ENCODE data around the gene UBE2L5. TPM values are rescaled to one million over a fixed set of nuclear protein-coding genes. Genes with fewer than 3 reads are reported as not detected.
"Not testable (repeated sequence)": the region's sequence is repeated elsewhere in the genome, so short reads cannot be mapped to it uniquely, and the experiment has no call there.

Gene UBE2L5
- total RNA-seq, 1 experiment from 2014 or later, result not detected

GRCh38 chr13:30438286-30438685 is 16.0 kb downstream of the UBE2L5 start:
- DNase-seq (ENCODE audit: low spot score), result no peak

GRCh38 chr13:30440910-30441703 is 18.8 kb downstream of the UBE2L5 start:
- no peak for DNase-seq (ENCODE audit: low spot score)

GRCh38 chr13:30442926-30443325 is 20.6 kb downstream of the UBE2L5 start:
- no peak for DNase-seq (ENCODE audit: low spot score)

- not testable (repeated sequence) for DNase-seq (ENCODE audit: low spot score)
Observed at GRCh38 chr13:30443491-30443890, 21.2 kb downstream of the UBE2L5 start.

- DNase-seq (ENCODE audit: low spot score), result no peak
Observed at GRCh38 chr13:30443957-30444404, 21.7 kb downstream of the UBE2L5 start.

- no peak for DNase-seq (ENCODE audit: low spot score)
Observed at GRCh38 chr13:30446126-30446500, 23.8 kb downstream of the UBE2L5 start.

GRCh38 chr13:30448441-30448840 is 26.1 kb downstream of the UBE2L5 start:
- no peak for DNase-seq (ENCODE audit: low spot score)

- DNase-seq (ENCODE audit: low spot score), result no peak
Observed at GRCh38 chr13:30450066-30450465, 27.8 kb downstream of the UBE2L5 start.

DNA sequence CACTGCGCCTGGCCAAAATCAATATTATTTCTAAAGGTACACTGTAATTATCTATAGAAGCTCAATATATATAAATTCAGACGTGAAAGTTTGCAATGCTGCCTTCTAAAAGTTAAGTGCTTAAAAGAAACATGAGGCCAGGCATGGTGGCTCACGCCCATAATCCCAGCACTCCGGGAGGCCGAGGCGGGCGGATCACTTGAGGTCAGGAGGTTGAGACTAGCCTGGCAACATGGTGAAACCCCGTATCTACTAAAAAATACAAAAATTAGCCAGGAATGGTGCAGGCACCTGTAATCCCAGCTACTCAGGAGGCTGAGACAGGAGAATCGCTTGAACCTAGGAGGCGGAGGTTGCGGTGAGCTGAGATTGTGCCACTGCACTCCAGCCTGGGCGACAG is 29.2 kb downstream of the UBE2L5 start:
- not testable (repeated sequence) for DNase-seq (ENCODE audit: low spot score)

DNA sequence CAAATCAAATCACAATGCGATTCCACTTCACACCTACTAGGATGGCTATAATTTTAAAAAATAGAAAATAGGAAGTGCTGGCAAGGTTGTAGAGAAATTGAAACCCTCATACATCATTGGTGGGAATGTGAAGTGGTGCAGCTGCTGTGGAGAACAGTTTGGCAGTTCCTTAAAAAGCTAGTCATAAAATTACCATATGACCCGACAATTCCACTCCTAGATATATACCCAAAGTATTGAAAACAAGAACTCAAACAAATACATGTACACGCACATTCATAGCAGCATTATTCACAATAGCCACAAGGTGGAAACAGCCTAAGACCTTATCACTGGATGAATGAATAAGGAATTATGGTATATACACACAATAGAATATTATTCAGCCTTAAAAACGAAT is 31.4 kb downstream of the UBE2L5 start:
- no peak for DNase-seq (ENCODE audit: low spot score)

GRCh38 chr13:30454991-30455390 is 32.7 kb downstream of the UBE2L5 start:
- no peak for DNase-seq (ENCODE audit: low spot score)

- no peak for DNase-seq (ENCODE audit: low spot score)
Observed at GRCh38 chr13:30456290-30456689, 34.0 kb downstream of the UBE2L5 start.

DNA sequence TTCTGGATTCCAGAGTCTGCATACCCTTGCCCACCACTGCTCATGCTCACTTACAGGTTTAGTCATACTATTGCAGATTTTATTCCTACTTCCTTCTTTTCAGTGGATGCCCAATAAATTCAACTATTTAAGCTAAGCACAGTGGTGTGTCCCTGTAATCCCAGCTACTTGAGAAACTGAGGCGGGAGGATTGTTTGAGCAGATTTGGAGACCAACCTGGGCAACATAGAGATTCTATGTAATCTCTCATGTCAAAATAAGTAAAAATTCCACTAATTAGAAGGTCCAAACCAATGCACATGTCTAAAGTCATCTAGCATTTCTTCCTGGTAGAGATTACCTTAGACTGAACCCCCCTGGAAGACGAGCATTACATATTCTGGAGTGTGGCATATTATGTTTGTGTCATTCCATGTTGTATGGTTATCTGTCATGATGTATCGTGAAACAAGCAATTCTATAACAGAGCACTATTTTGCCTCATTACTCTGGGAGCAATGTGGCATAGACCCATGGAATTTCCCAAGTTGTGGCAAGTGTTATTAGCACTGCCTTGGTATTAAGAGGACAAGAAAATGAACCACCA is 35.1 kb downstream of the UBE2L5 start:
- no peak for DNase-seq (ENCODE audit: low spot score)

GRCh38 chr13:30461279-30462066 is 39.2 kb downstream of the UBE2L5 start:
- not testable (repeated sequence) for DNase-seq (ENCODE audit: low spot score)

- peak; percentile 34 for DNase-seq (ENCODE audit: low spot score)
Observed at GRCh38 chr13:30463787-30464495, 41.6 kb downstream of the UBE2L5 start.

- peak; percentile 66 for DNase-seq (ENCODE audit: low spot score)
Observed at GRCh38 chr13:30464496-30465342, 42.4 kb downstream of the UBE2L5 start.

DNA sequence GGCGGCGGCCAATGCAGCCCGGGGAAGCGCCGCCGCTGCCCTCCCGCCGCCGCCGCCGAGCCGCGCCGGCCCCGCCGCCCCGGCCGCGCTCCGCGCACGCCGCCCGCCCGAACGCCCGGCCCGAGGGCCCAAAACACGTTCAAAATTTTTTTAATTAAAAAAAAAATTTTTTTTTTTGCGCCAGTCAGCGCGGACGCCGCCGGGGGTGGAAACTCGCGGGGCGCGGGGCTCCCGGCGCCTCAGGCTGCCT is 43.0 kb downstream of the UBE2L5 start:
- DNase-seq (ENCODE audit: low spot score), result no peak

GRCh38 chr13:30465593-30466357 is 43.5 kb downstream of the UBE2L5 start, which contains the start of gene HMGB1:
Gene HMGB1, minus strand, starts transcription at chr13:30465936. Its CDS starts 2,256 bp downstream, at chr13:30463680.
- DNase-seq (ENCODE audit: low spot score), result peak; percentile 96

GRCh38 chr13:30466358-30466714 is 44.0 kb downstream of the UBE2L5 start:
- DNase-seq (ENCODE audit: low spot score), result no peak

GRCh38 chr13:30466841-30467252 is 44.6 kb downstream of the UBE2L5 start:
- DNase-seq (ENCODE audit: low spot score), result peak; percentile 36
